Glomerular endothelial cell (primary cell): ENCODE results near the gene AGO3. TPM values are rescaled to one million over a fixed set of nuclear protein-coding genes. Genes with fewer than 3 reads are reported as not detected.

Experiments used
- DNase-seq: peaks from one replicate; pipeline ENCODE4 v3.0.0-alpha.2; 2011; ENCODE audit warnings: low read depth, low spot score; ENCODE audit errors: extremely low read depth
- total RNA-seq: library from RNA; depleted of rRNA; stranded (reverse); fragments of >200 nt; gene quantifications from 2 replicates; pipeline ENCODE4 v1.2.3, GENCODE V29; 2015

Gene AGO3
- total RNA-seq, 1 donor from 2014 or later: 16.5 TPM

- no peak for DNase-seq
Observed at GRCh38 chr1:36118447-36119204, 187.7 kb downstream of the AGO3 start.

GRCh38 chr1:36119456-36119855, 188.6 kb downstream of the AGO3 start:
- DNase-seq: no peak

Other genes starting within 250 kb of the AGO3 start
- gene C1orf216, start 212.2 kb upstream of the AGO3 start, total RNA-seq: 21.1 and 24.5 TPM in 2 replicates
- gene CLSPN, start 161.1 kb upstream of the AGO3 start, total RNA-seq: 2.6 and 5.1 TPM in 2 replicates
- gene AGO4, start 123.1 kb upstream of the AGO3 start, total RNA-seq: 7.6 and 11.7 TPM in 2 replicates
- 20.3 and 22.6 TPM in 2 replicates for gene AGO1, start 47.9 kb upstream of the AGO3 start, total RNA-seq
- gene TEKT2, start 153.0 kb downstream of the AGO3 start, total RNA-seq: 0.23 TPM in 1 of 2 replicates, not detected in the other
- gene ADPRS, start 157.8 kb downstream of the AGO3 start, total RNA-seq: 50.9 TPM in 2 replicates
- 0.41 and 0.58 TPM in 2 replicates for gene COL8A2, start 194.1 kb downstream of the AGO3 start, total RNA-seq
- 94.9 and 117 TPM in 2 replicates for gene TRAPPC3, start 218.4 kb downstream of the AGO3 start, total RNA-seq
- 234 and 282 TPM in 2 replicates for gene MAP7D1, start 225.1 kb downstream of the AGO3 start, total RNA-seq